ENCODE data around the gene SYCN. TPM values are rescaled to one million over a fixed set of nuclear protein-coding genes. Genes with fewer than 3 reads are reported as not detected.

SYCN gene
- total and polyA plus RNA-seq, 2 of the 8 experiments (the other 6 are each of a cell fraction or from before 2014, with no cell fraction given): not detected

- no peak for FAIRE-seq
- no peak overlapping the region for H3K14ac ChIP-seq (ENCODE audit: insufficient read length)
Observed at GRCh38 chr19:39163621-39164020, 40.4 kb downstream of the SYCN start.

More at GRCh38 chr19:39163621-39164020, 40.4 kb downstream of the SYCN start:
- no peak overlapping the region for H3K23ac ChIP-seq (ENCODE audit: insufficient read length)
- H2BK5ac ChIP-seq (ENCODE audit: low read depth, low read length): no peak overlapping the region; the same call in 1 of the 2 replicates
- H3K4me2 ChIP-seq (ENCODE audit: insufficient read depth in 1 of 2, low read depth in 2 of 2, low read length in 2 of 2): no peak overlapping the region
- H3K9ac ChIP-seq (replicated peaks in 1 of 4; ENCODE audit: extremely low read depth in 1 of 4, low read depth in 3 of 4, low read length in 3 of 4): no peak overlapping the region
- H3K4me1 ChIP-seq (replicated peaks in 1 of 4; ENCODE audit: control insufficient read depth in 3 of 4, insufficient read depth in 4 of 4, low read length in 3 of 4): peaks cover 2 to 26% (median 13%) of the 10 kb centered on the region in 4 experiments
- H2AFZ ChIP-seq (ENCODE audit: low read length): no peak overlapping the region
- H4K8ac ChIP-seq (ENCODE audit: extremely low read depth, insufficient read depth, low read length): no peak overlapping the region
- no peaks in the 10 kb centered on the region for H3K23me2 ChIP-seq (ENCODE audit: low read depth, low read length)
- no peak overlapping the region for H3K4me3 ChIP-seq (ENCODE audit: extremely low read depth in 1 of 4, insufficient read depth in 2 of 4, low read depth in 3 of 4, low read length in 4 of 4)
- no peak overlapping the region for H3K4ac ChIP-seq (replicated peaks; ENCODE audit: insufficient read length, low read depth, low read length)
- H3K79me1 ChIP-seq (ENCODE audit: low read depth, low read length): peaks cover 29% of the 10 kb centered on the region
- peaks cover 0 to under 1% (median 0%) of the 10 kb centered on the region in 4 experiments; a peak in 1 of 7 replicates for H3K27me3 ChIP-seq (replicated peaks in 1 of 4; ENCODE audit: control insufficient read depth in 3 of 4, extremely low read depth in 1 of 4, insufficient read depth in 3 of 4, low read length in 3 of 4)
- no peak overlapping the region for H2BK12ac ChIP-seq (ENCODE audit: low read depth, low read length)
- TF ChIP-seq BRCA1 (IDR thresholded peaks at IDR 0.05; ENCODE audit: low read depth, low read length): no peak
- no peak for TF ChIP-seq MAFK (IDR thresholded peaks at IDR 0.05; ENCODE audit: low read depth, low read length)
- TF ChIP-seq RAD21 (IDR thresholded peaks at IDR 0.05 in 1 of 2, conservative IDR thresholded peaks at IDR 0.05 in 1 of 2; ENCODE audit: low read depth in 2 of 2, low read length in 2 of 2): no peak
- TF ChIP-seq CTBP2 (IDR thresholded peaks at IDR 0.05; ENCODE audit: borderline replicate concordance, insufficient read depth, insufficient read length, low read length): no peak
- no peak for TF ChIP-seq POU5F1 (IDR thresholded peaks at IDR 0.05; ENCODE audit: low read depth, low read length)
- TF ChIP-seq USF2 (IDR thresholded peaks at IDR 0.05; ENCODE audit: low read length): no peak
- no peak for TF ChIP-seq SIRT6 (IDR thresholded peaks at IDR 0.05; ENCODE audit: low read length)
- H4K91ac ChIP-seq (replicated peaks; ENCODE audit: insufficient read length, low read length): no peak overlapping the region
- H3K79me2 ChIP-seq (ENCODE audit: control insufficient read depth in 1 of 2, insufficient read depth in 2 of 2, low read length in 2 of 2): peaks cover 0 to 24% of the 10 kb centered on the region in 2 experiments; a peak in 1 of 4 replicates
- no peak overlapping the region for H4K5ac ChIP-seq (ENCODE audit: insufficient read length, low read depth, low read length)
- no peak overlapping the region for H2BK20ac ChIP-seq (ENCODE audit: low read length)
- H3K56ac ChIP-seq (replicated peaks; ENCODE audit: insufficient read length, low read depth, low read length): no peak overlapping the region
- no peaks in the 10 kb centered on the region; a peak in 1 of 8 replicates for H3K36me3 ChIP-seq (ENCODE audit: control insufficient read depth in 2 of 4, insufficient read depth in 4 of 4, low read length in 3 of 4)
- POLR2A ChIA-PET (ENCODE audit: partially characterized antibody): interaction anchor here (0.7 to 1.3 kb wide), 2 partner anchors 11 kb away, joined by 3 to 5 read pairs; no protein-coding TSS in a partner anchor
- H2BK15ac ChIP-seq (ENCODE audit: low read length): no peak overlapping the region
- H3K9me3 ChIP-seq (ENCODE audit: insufficient read depth in 2 of 2, low read depth in 1 of 2, low read length in 1 of 2): no peaks in the 10 kb centered on the region
- H4K20me1 ChIP-seq (replicated peaks in 1 of 2; ENCODE audit: control insufficient read depth in 1 of 2, insufficient read depth in 2 of 2, low read length in 2 of 2): peaks cover 10 to 33% of the 10 kb centered on the region in 2 experiments
- WGBS, 2 experiments (ENCODE audit: extremely low coverage in 1 of 2, insufficient coverage in 1 of 2, insufficient read length in 1 of 2, insufficient replicate concordance in 2 of 2, low coverage in 1 of 2, low lambda C conversion rate in 2 of 2, missing lambda C conversion rate in 1 of 2): 91% methylated on average over 9 of the region's 9 CpGs; no CpG with 5 or more reads in 1 of the 2 experiments
- H2AK5ac ChIP-seq (ENCODE audit: low read depth, low read length): no peak overlapping the region
- H3K18ac ChIP-seq (ENCODE audit: extremely low read depth, low read length): no peak overlapping the region
- no peak overlapping the region for H3K27ac ChIP-seq (ENCODE audit: low read depth, low read length)
- CTCF ChIA-PET (ENCODE audit: partially characterized antibody): interaction anchor here (0.6 to 1.7 kb wide), 5 partner anchors 10 to 131 kb away, joined by 3 to 7 read pairs (median 3); no protein-coding TSS in a partner anchor
- DNase-seq (ENCODE audit: low read depth in 1 of 2, low spot score in 2 of 2): no peak
- no peak overlapping the region for H2BK120ac ChIP-seq (replicated peaks; ENCODE audit: low read depth, low read length)

All from H1 (cell line).